DMS 273 treated with DMSO at 0.1 percent for 48 hours (cell line): ENCODE measurements around the gene SHC2.

Source experiments
- DNase-seq: peaks from one replicate; lab custom pipeline; 2025; lab: John Stamatoyannopoulos, UW

The SHC2 gene

DNA sequence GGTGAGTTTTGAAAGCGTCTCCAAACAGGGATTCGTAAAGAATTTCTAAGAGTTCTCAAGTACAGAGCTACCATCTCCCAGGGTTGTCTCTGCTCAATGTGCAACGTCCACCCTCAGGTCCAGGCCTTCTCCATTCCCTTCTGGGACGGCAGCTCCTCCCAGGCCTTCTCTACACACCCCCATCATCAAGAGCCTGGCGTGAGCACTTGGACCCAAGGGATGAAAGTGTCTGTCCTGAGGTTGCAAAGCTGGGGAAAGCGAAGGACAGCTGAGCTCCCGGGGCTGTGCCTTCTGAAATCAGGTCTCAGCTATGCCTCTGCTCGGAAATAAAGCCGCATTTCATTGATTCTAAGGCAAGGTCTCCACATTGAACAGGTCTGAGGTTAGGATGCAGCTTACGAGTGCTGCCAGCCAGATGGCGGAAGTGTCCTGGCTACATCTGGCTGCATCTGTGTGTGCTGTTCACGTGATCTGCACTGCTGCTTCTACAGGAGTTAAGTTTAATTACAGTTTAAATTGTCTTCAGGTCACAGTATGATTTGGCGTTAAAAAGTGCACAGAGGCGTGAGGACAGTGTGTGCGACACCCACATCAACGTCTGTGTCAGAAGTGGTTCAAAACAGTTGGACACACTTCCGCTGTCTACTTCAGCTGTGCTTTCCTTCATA lies 89.2 kb downstream of the SHC2 start:
- DNase-seq: no peak

DNA sequence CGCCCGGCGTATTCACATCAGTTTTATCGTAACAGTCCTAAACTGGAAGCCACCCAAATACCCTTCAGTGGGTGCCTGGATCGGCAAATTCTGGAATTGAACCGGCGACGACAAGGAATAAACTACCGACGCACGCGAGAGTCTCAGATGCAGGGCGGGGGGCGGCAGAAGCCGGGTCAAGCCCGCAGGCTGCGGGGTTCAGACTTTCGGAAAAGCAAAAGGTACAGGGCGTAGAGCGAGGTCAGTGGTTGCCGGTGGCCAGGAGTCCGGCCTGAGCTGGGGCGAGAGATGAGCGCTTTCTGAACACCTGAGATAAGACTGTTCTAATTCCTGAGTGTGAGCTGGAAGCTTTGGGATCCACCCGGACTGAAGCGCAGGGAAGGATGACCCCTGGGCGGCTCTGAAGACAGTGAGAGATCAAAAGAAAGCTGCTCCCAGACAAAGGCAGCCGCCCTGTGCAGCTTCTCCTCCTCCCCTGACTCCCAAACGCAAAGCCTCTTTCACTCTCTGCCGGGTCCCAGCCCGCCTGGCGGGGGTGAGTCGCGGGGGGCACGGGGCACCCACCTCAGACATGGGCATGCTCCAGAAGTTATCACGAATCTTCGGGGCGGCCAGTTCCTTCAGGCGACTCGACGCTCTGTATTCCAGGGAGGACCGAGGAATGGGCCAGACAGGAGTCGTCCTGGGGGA lies 90.0 kb downstream of the SHC2 start:
- DNase-seq: no peak

DNA sequence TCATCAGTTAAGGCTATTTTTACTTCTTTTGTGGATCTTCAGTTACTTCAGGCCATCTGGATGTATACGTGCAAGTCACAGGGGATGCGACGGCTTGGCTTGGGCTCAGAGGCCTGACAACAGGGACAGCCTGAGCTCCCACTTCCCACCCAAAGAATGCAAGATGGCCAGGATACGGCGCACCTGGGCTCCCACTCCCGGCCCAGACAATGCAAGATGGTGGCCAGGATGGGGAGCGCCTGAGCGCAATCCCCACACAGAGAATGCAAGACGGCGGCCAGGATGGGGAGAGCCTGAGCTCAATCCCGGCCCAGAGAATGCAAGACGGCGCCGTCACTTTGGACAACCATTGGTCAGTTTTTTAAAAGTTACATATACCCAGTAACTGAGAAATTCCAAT lies 91.0 kb downstream of the SHC2 start:
- DNase-seq: no peak

DNA sequence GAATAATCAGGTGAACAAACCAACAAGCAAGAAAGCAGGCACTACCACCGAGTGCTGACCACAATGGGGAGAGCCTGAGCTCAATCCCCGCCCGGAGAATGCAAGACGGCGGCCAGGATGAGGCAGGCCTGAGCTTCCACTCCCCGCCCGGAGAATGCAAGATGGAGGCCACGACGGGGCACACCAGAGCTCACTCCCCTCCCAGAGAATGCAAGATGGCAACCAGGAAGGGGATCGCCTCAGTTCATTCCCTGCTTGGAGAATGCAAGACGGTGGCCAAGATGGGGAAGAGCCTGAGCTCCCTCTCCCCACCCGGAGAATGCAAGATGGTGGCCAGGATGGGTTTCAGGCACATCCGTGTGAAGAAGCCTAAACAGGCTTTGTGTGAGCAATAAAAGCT lies 91.6 kb downstream of the SHC2 start:
- DNase-seq: no peak

DNA sequence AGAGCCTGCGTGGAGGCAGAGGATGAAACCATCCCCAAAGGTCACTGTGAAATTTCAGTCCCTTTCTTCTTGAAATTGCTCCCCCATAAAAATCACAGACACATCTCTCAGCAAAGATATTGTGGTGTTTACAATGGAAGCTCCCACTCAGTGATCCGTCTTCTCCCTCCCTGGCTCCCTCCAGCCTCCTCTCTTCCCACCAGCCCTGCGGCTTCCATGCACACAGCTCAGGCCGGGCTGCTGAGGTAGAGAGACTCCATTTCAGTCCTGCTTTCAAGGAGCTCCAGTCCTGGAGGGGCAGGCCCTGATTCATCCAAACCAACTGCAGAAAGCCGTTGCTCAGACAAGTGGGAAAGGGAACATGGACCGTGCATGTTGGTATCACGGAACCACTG lies 92.2 kb downstream of the SHC2 start:
- DNase-seq: no peak

DNA sequence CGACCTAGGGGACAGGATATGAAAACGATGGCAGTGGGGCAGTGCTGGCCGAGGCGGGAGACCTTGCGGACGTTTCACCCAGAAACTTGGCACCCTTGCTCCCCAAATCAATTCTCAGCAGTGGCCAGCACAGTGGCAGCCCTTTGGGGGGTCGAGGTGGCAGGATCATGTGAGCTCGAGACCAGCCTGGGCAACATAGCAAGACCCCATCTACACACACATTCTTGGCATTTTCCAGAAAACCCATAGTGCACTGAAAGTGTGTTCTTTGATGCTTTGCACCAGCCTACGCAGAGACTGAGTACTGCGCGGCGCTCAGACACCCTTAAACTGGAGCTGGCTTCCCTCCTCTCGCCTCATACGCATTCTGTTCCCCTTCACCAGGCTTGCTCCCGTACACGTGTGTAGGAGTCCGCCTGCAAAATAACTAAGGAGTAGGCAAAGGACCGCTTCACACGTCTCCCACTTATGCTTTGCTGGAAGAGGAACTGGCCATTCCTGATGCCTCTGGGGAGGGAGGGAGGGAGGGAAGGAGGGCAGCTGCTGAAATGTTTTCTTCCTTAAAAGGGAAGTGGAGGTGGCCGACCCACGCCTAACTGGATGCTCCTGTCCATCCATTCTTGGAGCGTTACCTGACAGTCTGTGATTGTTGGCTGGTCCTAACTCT lies 92.7 kb downstream of the SHC2 start:
- DNase-seq: no peak

DNA sequence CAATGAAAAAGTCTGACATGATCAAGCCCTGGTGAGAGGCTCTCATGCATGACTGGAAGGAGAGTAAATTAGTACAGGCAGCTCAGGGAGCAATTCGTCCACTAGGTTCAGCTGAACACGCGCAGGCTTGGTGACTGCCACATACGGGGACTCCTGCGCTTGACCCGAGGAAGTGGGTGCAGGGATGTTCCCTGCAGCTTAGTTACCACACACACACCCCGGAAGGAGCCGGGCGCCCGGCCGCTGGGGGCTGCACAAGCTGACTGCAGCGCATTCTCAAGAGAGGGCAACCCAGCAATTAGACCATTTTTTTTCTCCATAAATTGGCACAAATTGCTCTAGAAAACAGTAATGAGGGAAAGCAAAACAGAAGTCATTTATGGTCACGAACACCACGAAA lies 93.3 kb downstream of the SHC2 start:
- DNase-seq: no peak

DNA sequence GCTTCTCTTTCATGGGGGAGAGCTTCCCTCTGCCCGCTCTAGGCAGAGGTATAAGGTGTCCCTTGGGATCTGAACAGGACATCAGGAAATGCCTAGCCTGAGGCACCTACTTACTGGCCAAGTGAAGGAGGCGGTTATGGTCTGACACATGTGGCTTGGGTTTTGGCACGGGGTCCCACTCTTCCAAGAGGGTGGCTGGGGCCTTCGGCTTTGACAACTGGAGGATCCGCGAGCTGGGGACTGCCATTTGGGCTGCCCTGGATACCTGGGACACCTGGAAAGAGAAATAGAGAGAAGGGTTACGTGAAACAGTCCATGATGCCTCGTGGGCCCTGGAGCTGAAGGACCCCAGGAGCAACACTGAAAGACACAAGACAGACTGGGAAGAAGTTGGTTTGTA lies 93.9 kb downstream of the SHC2 start:
- no peak for DNase-seq
